ENCODE data around the gene HTT. TPM values are rescaled to one million over a fixed set of nuclear protein-coding genes. Genes with fewer than 3 reads are reported as not detected.

The HTT gene
- total RNA-seq, 1 donor from 2014 or later, result 242 TPM

- no peak for TF ChIP-seq CTCF (IDR thresholded peaks at IDR 0.05)
- Mint-ChIP-seq H3K4me3 (no peak overlapping the region), H3K9me3 (no peaks in the 10 kb centered on the region), H3K27ac (no peak overlapping the region), H3K27me3 (no peaks in the 10 kb centered on the region), H3K4me1 (peaks cover 24% of the 10 kb centered on the region), H3K36me3 (ENCODE audit: low read depth) (peaks cover 14% of the 10 kb centered on the region)
- CTCF ChIA-PET, result no interaction called here
- intact Hi-C loops (cut with micrococcal nuclease), result loop anchor here (2.0 kb wide), 1 partner anchor 31 kb away; no protein-coding TSS in a partner anchor
- DNase-seq, result peak; percentile 8
- no peak for ATAC-seq (ENCODE audit: low read depth)
- POLR2A ChIA-PET, result no interaction called here
Measured at GRCh38 chr4:3255611-3256186, 181.2 kb downstream of the HTT start.

- CTCF ChIA-PET, result no interaction called here
- Mint-ChIP-seq H3K36me3 (ENCODE audit: low read depth) (peaks cover 14% of the 10 kb centered on the region), H3K4me1 (peaks cover 24% of the 10 kb centered on the region), H3K27ac (no peak overlapping the region), H3K9me3 (no peaks in the 10 kb centered on the region), H3K4me3 (no peak overlapping the region), H3K27me3 (no peaks in the 10 kb centered on the region)
- no peak for ATAC-seq (ENCODE audit: low read depth)
- intact Hi-C loops (cut with micrococcal nuclease), result loop anchor here (2.0 kb wide), 1 partner anchor 30 kb away; no protein-coding TSS in a partner anchor
- POLR2A ChIA-PET, result interaction anchor here (1.5 kb wide), 2 partner anchors 36 to 132 kb away, joined by 4 to 6 read pairs; no protein-coding TSS in a partner anchor
- no peak for TF ChIP-seq CTCF (IDR thresholded peaks at IDR 0.05)
- peak; percentile 14 for DNase-seq
Measured at GRCh38 chr4:3256230-3257102, 182.0 kb downstream of the HTT start.

- CTCF ChIA-PET, result no interaction called here
- TF ChIP-seq CTCF (IDR thresholded peaks at IDR 0.05), result no peak
- peak overlapping the region; percentile 73 for H3K27ac Mint-ChIP-seq
- H3K9me3 Mint-ChIP-seq, result no peaks in the 10 kb centered on the region
- ATAC-seq (ENCODE audit: low read depth), result peak; percentile 28
- no peaks in the 10 kb centered on the region for H3K27me3 Mint-ChIP-seq
- intact Hi-C loops (cut with micrococcal nuclease), result loop anchor here (2.0 kb wide), 1 partner anchor 30 kb away; no protein-coding TSS in a partner anchor
- POLR2A ChIA-PET, result interaction anchor here (0.6 to 1.5 kb wide), 7 partner anchors 15 to 131 kb away, joined by 3 to 6 read pairs (median 5); no protein-coding TSS in a partner anchor
- H3K36me3 Mint-ChIP-seq (ENCODE audit: low read depth), result peaks cover 14% of the 10 kb centered on the region
- H3K4me1 Mint-ChIP-seq, result peaks cover 24% of the 10 kb centered on the region
- H3K4me3 Mint-ChIP-seq, result no peak overlapping the region
- no peak for DNase-seq
Measured at GRCh38 chr4:3257103-3257555, 182.6 kb downstream of the HTT start.

GRCh38 chr4:3257556-3258482, 183.3 kb downstream of the HTT start:
- peak overlapping the region; percentile 73 for H3K27ac Mint-ChIP-seq
- DNase-seq (peak; percentile 44), ATAC-seq (ENCODE audit: low read depth) (peak; percentile 72)
- POLR2A ChIA-PET, result interaction anchor here (0.6 to 1.5 kb wide), 9 partner anchors 16 to 229 kb away, joined by 3 to 6 read pairs (median 4); no protein-coding TSS in a partner anchor
- H3K4me1 Mint-ChIP-seq, result peaks cover 24% of the 10 kb centered on the region
- H3K4me3 Mint-ChIP-seq, result peak overlapping the region; percentile 50
- CTCF ChIA-PET, result no interaction called here
- intact Hi-C loops (cut with micrococcal nuclease), result loop anchor here (2.0 kb wide), 2 partner anchors 29 to 227 kb away; no protein-coding TSS in a partner anchor
- no peaks in the 10 kb centered on the region for H3K27me3 Mint-ChIP-seq
- TF ChIP-seq CTCF (IDR thresholded peaks at IDR 0.05), result no peak
- no peaks in the 10 kb centered on the region for H3K9me3 Mint-ChIP-seq
- peaks cover 14% of the 10 kb centered on the region for H3K36me3 Mint-ChIP-seq (ENCODE audit: low read depth)

All from activated B cell treated with CpG ODN at 0.5 μM for 24 hours (primary cell).